ENCODE results near the gene SYNDIG1L.

SYNDIG1L gene

DNA sequence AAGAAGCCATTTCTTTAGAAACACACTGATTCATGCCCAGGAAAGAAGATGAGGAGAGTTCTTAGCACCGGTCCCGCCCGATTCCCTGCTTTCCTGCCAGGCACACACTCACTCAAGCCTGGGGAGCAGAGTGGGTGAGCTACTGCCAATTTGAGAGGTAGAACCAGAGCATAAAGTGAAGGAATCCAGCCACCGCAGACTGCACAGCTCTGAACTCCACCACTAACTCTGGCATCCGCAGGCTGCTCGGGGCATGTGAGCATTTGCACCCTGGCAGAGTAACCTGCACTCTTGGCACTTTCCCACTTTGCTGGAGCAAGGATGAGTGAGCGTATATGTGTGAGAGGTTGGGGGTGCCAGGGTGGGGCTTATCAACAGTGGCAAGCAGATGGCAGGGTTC, 4.0 kb upstream of the SYNDIG1L start:
- in situ Hi-C loops (cut with MboI; ENCODE audit: low sequenced_read_pairs): no loop called here

DNA sequence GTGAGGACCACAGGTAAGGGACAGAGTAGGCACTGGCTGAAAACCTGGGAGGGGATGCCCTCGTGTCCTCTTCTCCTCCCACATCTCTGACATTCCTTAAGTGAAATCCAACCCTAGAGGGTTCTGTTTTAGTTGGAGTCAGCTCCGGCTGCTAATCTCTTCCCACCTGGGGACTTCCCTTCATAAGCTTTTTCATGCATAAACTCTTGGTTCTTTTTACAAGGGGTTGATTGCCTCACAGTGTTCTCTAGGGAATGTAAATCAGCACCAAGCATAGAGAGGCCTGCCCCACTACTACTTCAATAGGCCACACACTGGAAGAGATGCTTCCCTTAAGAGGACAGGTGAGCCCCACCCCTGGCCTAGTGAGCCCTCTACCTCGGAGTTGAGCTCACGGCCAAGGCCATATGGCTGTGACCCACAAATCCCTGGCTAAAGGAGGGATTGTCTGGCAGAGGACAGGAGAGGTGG, 3.2 kb upstream of the SYNDIG1L start:
- in situ Hi-C loops (cut with MboI; ENCODE audit: low sequenced_read_pairs): no loop called here

DNA sequence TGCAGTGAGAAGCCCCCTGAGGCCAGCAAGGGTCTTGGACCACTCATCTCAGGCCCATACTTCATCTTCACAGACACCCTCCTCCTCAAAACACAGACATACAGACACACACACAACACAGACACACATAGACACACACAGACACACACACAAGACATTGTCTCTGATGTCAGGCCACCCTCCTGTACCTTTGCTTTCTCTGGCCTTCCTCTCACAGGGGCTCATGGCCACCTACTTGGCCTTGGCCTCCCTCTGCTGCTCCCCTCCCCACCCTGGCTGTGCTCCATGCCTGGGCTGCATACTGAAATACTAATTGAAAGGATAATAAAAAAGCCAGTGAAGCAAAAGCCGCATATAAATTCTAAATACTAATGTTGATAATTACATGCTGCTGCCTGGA, 1.6 kb upstream of the SYNDIG1L start:
- in situ Hi-C loops (cut with MboI; ENCODE audit: low sequenced_read_pairs): no loop called here

DNA sequence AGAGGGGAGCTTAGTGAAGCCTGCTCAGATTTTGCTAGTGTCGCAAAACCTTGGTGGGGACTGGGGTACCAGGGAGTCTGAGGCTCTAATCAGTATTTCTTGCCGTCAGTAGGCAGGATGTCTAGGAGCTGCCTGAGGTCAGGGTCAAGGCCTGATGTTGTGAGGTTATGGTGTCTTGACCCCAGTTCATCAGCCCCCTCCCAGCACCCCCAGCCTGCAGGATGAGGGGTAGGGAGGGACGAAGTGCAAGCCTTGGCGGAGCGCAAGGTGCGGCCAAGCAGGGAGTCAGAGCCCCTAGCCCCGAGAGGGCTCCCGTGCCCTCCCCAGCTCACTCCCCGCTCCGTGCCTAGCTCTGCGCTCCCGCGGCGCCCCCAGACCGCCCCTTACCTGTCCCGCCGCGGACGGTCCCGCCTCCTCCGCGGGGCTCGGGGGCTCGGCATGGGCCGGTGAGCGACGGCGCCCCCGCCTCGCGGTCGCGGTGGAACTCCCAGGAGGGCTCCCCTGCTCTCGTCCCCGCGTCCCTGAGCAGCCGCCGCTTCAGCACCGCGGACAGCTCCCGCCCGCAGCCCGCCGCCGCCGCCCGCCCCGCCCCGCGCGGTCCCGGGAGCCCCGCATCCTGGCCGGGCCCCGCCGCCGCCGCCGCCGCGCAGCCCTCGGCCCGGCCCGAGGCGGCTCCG, 347 bp downstream of the SYNDIG1L start:
- in situ Hi-C loops (cut with MboI; ENCODE audit: low sequenced_read_pairs): no loop called here

DNA sequence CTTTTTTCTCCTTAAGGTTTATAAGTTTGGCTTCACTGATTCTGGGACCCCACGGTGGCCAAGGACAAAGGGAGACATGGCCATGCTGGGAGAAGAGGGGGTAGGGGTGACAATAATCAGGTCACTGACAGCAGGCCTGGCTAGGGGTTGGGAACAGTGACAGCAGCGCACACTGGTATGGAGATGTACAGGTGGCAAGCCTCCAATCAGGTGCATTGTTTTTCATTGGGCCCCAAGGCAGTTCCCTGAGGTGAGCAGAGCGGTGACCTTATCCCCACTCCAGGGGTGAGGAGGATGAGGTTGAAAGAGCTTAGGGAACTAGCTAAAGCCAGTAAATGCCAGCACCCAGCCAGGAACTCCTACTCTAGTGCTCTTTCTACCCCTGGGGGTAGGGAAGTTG, 1.4 kb downstream of the SYNDIG1L start:
- in situ Hi-C loops (cut with MboI; ENCODE audit: low sequenced_read_pairs): no loop called here

DNA sequence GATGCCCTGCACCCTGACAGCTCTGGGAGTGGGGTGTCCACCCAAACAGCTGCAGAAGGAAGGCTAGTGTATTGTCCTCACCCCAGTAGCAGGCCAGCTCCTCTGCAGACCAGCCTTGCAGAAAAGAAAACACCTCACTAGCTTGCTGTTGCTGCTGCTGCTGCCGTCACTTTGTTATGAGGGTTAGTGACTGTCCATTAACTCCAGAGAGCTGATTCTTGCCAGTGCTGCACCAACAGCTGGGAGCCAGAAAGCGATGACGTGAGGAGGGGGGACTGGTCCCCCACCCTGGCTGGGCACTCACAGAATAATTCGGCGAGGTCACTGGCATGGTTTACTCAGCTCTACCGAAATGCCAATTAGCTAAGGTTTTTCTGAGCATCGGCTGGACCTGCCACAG, 2.8 kb downstream of the SYNDIG1L start:
- in situ Hi-C loops (cut with MboI; ENCODE audit: low sequenced_read_pairs): no loop called here

DNA sequence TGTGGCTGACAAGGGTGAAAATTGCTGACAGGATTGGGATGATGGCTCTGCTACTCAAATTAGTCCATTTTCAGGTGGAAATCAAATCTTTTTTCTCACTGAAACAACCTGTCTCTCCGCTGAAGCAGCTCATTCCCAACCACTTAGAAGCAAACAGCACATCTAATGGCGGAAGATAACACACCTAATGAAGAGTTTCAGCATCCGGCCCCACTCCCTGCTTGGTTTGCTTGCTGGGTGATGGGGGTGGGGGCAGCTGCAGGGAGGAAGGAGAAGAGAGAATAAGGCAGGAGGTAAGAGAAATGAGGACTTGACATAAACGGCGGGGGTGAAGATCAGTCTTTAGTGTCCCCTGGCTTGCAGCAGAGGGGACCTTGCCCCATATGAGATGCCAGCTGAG, 4.0 kb downstream of the SYNDIG1L start:
- in situ Hi-C loops (cut with MboI; ENCODE audit: low sequenced_read_pairs): no loop called here

DNA sequence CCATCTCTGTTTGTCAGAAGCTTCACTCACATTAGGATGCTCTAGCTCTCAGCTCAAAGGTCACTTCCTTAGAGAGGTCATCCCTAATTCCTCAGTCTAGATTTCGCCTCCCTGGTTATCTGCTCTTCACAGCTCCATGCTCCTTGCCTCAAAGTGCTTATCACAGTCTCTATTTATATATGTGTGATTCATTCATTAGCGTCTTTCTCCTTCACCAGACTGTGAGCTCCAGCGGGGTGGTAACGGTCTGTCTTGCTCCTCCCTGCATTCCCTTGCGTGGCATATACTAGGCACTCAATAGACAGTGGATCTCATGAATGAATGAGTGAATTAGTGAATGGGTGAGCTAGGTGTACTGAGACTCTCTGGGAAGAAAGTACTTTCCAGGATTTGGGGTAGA, 6.9 kb downstream of the SYNDIG1L start:
- in situ Hi-C loops (cut with MboI; ENCODE audit: low sequenced_read_pairs): no loop called here

DNA sequence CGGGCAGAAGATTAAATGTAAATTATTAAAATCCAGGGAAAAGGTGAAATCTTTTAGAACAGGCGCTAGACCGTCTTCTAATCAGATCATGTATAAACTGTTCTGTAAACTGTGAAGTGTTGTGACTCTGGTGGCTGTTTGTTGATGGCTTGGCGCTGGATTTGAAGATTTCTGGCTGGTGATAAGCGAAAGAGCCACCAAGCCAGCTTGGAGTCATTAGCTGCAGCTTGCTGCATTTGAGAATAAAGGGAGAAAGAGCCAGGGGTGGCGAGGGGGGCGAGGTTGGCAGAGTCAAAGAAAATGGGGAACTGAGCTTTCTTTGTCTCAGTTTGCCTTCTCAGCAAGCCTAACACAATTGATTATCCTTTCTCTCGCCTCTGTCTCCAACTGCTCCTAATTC, 8.0 kb downstream of the SYNDIG1L start:
- in situ Hi-C loops (cut with MboI; ENCODE audit: low sequenced_read_pairs): no loop called here

DNA sequence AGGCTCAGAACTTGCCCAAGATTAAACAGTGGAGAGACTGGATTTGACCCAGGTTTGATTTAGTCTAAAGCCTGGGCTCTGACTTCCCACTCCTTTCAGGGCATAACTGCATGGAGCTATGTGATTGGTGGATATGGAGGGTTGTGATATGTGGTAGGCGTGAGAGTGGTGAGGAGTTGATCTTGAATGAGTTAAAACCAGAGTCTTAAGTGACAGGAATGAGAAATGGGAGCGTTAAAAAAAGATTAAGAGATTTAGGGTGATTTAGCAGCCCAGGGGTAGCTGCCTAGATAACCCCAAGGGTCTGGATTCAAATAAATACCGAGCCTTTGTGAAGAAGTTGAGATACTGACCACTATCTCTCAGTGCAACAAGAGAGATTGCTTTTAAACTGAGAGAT, 8.4 kb downstream of the SYNDIG1L start:
- in situ Hi-C loops (cut with MboI; ENCODE audit: low sequenced_read_pairs): no loop called here

DNA sequence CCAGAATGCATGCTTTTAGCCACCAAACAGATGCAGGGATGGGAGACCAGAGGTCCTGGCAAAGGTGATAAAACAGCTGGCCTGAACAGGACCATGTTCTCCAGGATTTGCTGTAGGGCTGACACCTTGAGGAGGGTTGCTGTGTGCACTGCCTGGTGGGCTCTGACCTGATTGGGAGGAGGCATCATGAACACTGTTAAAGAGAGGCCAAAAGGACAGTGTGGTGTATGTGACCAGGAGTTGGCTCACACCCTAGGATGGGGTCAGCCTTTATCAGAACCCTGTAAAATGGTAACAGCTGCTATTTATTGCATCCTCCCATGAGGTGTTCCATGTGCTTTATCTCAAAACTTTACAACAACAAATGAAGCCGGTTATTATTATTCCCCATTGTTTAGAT, 8.8 kb downstream of the SYNDIG1L start:
- in situ Hi-C loops (cut with MboI; ENCODE audit: low sequenced_read_pairs): no loop called here

DNA sequence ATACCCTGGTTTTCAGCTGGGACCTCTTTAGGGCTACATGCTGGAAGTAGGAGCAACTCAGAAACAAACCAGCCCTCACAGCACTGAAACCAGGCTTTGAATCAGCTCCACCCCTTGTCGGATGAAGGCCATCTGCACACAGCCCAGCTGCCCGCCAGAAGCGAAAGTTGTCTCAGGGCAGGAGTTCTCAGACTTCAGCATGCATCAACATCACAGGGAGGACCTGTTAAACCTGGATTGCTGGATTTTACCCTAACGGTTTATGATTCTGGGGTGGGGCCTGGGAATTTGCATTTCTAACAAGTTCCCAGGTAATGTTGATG, 10.9 kb downstream of the SYNDIG1L start:
- in situ Hi-C loops (cut with MboI; ENCODE audit: low sequenced_read_pairs): no loop called here

DNA sequence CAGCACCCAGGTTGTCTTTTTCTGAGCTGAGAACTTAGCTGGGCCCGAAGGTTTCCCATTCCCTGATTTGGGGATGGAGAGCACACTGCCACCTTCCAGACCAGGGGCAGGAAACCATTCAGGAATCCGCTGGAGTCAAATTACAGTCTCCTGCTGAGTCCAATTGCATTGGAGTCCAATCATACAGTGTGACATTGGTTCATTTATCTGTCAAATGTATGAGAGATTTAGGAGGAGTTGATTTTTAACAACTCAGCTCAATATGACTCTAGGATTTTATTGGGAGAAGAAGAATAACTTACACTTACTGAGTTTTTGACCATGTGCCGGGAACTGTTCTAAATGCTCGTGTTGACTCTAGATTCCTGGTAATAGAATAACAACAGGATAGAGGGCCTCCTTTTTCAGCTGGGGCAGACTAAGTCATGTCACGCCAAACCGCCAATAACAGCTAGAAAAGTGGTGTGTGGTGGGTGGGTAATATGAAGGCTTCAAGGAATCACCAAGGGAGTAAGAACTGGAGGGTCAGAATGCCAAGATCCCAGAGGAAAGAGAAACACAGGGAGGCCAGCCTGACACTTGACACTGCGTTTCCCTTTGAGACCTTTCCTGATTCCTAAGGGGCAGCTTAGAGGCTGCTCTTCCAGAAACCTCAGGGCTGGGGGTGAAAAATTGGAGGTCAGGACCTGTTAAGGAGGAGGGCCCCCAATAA, 11.5 kb downstream of the SYNDIG1L start:
- in situ Hi-C loops (cut with MboI; ENCODE audit: low sequenced_read_pairs): no loop called here

DNA sequence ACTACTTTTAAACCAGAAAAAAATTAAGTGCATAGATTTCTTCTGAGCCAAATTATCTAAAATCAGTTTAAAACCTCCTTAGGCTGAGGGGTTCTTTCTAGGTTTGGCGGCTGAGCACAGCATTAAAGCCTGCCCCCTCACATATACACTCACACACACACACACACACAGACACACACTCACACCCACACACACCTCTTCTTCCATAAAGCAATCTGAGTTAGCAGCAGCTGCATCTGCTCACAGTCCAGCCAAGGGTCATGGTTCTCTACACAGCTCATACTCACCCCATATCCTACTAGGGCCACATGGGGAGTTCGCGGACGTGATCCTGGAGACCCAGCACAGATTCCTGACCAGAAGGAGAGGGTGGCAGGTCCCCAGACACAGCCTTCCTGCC, 12.4 kb downstream of the SYNDIG1L start:
- in situ Hi-C loops (cut with MboI; ENCODE audit: low sequenced_read_pairs): no loop called here

DNA sequence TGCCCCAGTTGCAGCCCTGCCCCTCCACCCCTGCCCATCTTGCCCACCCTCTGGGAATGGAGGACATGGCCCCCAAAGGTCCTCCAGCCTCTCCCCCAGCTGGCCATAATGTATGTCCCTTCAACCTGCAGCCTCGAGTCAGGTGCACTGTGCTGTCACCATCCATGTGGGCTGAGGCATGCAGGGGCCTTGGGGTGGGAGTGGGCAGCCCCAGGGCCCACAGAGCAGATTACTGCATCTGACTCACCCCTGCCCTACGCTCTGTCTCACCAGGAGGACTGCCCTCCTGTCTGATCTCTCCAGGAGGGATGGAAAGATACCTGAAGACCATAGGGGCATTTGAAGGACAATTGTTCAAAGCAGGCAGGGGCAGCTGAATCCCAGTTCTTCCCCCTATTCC, 13.3 kb downstream of the SYNDIG1L start:
- in situ Hi-C loops (cut with MboI; ENCODE audit: low sequenced_read_pairs): no loop called here

DNA sequence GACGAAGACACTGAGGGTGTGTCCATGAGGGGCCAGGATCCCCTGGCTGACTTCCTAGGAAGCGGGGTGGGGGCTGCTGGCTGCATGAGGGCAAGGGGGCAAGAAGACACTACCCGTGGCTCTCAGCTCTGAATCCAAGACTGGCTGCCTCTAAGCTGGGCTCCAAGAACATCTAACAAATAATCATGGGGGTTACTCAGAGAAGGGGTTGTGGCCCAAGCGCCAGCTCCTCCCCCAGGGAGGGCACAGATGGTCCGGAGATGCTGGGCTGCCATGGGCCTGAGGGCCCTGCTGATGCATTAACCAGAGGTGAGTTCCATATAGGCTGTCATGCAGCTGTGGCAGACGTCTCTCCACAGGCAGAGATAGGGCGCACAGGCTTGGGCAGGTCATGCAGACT, 14.3 kb downstream of the SYNDIG1L start:
- in situ Hi-C loops (cut with MboI; ENCODE audit: low sequenced_read_pairs): no loop called here

DNA sequence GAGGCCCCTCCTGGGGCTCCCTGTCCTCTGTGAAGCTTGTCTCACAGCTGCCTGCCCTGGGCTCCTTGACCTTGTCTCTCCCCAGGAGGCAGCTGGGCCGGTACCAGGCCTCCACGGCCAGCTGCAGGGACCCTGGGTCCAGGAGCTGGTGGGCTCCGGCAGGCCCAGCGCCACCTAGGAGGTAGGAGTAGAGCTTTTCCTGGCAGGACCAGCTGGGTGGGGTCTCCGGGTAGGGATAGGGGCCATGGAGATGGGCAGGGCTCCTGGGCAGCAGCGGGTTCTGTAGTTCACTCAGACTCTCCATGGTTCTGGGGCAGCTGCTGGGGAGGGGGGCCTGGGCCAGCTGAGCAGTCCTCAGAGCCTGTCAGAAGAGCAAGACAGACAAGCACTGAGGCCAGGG, 16.6 kb downstream of the SYNDIG1L start:
- in situ Hi-C loops (cut with MboI; ENCODE audit: low sequenced_read_pairs): no loop called here

DNA sequence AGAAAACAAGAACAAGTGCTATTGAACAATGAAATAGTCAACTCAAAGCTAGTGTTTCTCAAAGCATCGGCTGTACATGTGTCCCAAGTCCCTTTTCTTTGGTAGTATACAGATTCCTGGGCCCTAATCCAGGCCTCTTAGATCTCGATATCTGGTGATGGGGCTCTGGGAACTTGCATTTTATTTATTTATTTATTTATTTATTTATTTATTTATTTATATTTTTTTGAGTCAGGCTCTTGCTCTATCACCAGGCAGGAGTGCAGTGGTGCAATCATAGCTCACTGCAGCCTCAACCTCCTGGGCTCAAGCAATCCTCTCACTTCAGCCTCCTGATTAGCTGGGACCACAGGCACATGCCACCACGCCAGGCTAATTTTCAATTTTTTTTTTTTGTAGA, 17.1 kb downstream of the SYNDIG1L start:
- in situ Hi-C loops (cut with MboI; ENCODE audit: low sequenced_read_pairs): no loop called here

DNA sequence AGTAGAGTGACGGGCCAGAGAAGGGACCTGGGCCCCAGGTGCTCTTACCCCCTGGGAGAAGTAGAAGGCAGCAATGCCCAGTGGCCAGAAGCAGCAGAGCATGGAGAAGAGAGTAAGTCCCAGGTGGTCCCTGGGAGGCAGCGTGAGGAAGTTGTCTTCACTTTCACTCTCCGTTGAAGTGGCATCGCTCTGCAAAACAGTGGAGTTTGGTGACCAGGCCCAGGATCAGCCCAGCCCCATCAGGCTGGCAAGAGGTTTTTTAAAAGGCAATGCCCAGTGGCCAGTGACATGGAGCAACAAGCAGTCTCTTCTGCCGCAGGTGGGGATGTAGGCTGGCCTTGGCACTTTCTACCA, 18.2 kb downstream of the SYNDIG1L start:
- in situ Hi-C loops (cut with MboI; ENCODE audit: low sequenced_read_pairs): no loop called here

DNA sequence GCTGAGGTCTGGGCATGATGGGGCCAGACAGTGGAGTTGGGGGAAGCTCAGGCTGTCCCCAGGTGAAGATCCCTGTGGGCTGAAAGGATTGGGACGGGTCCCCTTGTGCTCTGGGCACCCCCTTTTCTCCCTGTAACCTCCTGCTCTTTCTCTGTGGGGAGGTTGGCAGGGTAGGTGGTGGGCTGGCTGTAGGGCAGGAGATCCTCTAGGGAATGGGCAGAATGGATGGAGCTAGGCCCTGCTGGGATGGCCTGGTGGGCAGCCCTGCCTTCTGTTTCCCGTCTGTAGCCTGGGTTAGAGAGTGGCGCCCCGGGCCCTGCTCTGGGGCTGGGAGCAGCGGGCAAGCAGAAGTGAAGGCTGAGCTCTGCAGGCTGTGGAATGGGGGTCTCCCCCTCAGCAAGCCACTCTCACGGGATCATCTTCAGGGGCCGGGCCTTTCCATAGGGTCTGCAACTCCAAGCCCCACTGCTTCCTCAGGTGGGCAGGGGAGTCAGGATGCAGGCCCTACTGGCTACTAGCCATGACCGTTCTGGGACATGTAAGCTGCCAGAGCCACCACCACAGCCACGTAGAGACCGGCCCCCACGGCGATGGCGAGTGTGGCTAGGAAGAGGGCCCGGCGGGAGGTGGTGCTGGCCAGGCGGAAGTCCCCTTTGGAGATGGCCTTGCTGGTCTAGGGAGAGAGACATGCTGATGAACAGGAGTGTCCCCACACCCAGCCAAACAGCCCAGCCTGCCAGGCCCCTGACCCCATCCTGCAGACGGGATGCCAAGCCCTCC, 18.8 kb downstream of the SYNDIG1L start:
- in situ Hi-C loops (cut with MboI; ENCODE audit: low sequenced_read_pairs): no loop called here

DNA sequence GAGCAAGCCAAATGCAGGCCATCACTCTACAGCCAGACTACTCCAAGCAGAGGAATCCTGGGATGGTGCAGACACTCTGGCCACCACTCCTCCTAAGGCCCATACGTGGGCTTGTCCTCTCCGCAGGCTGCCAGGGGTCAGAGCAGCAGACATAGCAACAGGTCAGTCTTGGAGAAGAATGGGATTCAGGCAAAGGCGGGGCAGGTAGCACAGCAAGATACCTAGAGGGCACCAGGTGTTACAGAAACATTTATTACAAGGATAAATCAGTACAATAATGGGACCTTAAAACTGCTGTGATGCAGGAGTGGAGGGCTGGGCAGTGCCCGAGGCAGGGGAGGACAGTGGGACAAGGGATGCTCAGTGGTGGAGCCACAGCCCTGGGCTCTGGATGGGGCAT, 20.3 kb downstream of the SYNDIG1L start:
- in situ Hi-C loops (cut with MboI; ENCODE audit: low sequenced_read_pairs): no loop called here

DNA sequence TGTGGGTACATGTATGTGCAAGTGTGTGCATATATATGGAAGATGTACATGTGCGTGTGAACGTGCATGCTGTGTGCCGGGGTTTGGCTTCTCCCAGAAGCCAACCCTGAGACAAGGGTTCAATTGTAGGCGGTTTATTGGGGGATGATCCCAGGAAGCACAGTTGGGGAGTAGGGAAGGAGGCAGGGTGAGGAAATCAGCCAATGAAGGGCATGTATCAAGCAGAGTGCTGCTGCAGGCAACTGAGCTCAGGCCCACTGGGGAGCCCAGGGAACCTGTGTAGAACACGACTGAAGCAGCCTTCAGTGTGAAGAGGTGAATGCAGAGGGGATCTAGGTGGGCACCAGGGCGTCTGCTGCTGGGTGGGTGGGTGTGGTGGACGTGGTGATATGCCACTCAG, 21.6 kb downstream of the SYNDIG1L start:
- in situ Hi-C loops (cut with MboI; ENCODE audit: low sequenced_read_pairs): no loop called here

Measured in hTERT RPE-1 (cell line).